Thyroid gland (tissue), 4 donors: Measurements from ENCODE around the gene TECTB.

Experiments
- CTCF ChIP-seq, 6 experiments: fragments of 200-600 bp in 3 of 6; fragments of 450-650 bp in 3 of 6; sonication (generic) in 3 of 6; IDR thresholded peaks; one replicate each; pipeline ENCODE4 v1.5.1; 2016 to 2019; ENCODE audit warnings: antibody characterized with exemption in 6 of 6, mild to moderate bottlenecking in 2 of 6, inconsistent platforms in 1 of 6, moderate library complexity in 1 of 6
- POLR2A ChIP-seq, 2 donors: fragments of 450-650 bp; IDR thresholded peaks; one replicate each; pipeline ENCODE4 v1.6.1; 2017; ENCODE audit warnings: antibody characterized with exemption in 2 of 2, mild to moderate bottlenecking in 2 of 2, moderate library complexity in 1 of 2

GRCh38 chr10:112311481-112311880, 28.3 kb downstream of the TECTB start:
- TF ChIP-seq POLR2A (IDR thresholded peaks at IDR 0.05) (no peak), CTCF (IDR thresholded peaks at IDR 0.05) (no peak)
